Mammary epithelial cell (primary cell): ENCODE data around the gene CAP1.

Experiments
- EZH2 ChIP-seq: IDR thresholded peaks from 2 replicates; pipeline ENCODE4 v1.6.1; 2012; ENCODE audit warnings: low read length, inconsistent platforms, borderline replicate concordance
- TF ChIP-seq, protein P1 (sequence below), 2 donors: IDR thresholded peaks in 1 of 2; conservative IDR thresholded peaks in 1 of 2; 2 replicates each; pipeline ENCODE4 v1.5.1; 2011 to 2012; ENCODE audit warnings: inconsistent platforms in 2 of 2, low read length in 2 of 2, mild to moderate bottlenecking in 2 of 2, control low read depth in 1 of 2, low read depth in 1 of 2; ENCODE audit not compliant: insufficient read depth in 1 of 2; ENCODE audit errors: extremely low read depth in 1 of 2

GRCh38 chr1:40120128-40120527, 79.6 kb downstream of the CAP1 start:
- TF ChIP-seq, protein P1, sequence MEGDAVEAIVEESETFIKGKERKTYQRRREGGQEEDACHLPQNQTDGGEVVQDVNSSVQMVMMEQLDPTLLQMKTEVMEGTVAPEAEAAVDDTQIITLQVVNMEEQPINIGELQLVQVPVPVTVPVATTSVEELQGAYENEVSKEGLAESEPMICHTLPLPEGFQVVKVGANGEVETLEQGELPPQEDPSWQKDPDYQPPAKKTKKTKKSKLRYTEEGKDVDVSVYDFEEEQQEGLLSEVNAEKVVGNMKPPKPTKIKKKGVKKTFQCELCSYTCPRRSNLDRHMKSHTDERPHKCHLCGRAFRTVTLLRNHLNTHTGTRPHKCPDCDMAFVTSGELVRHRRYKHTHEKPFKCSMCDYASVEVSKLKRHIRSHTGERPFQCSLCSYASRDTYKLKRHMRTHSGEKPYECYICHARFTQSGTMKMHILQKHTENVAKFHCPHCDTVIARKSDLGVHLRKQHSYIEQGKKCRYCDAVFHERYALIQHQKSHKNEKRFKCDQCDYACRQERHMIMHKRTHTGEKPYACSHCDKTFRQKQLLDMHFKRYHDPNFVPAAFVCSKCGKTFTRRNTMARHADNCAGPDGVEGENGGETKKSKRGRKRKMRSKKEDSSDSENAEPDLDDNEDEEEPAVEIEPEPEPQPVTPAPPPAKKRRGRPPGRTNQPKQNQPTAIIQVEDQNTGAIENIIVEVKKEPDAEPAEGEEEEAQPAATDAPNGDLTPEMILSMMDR (conservative IDR thresholded peaks at IDR 0.05 in 1 of 2, IDR thresholded peaks at IDR 0.05 in 1 of 2; ENCODE audit: extremely low read depth in 1 of 2, insufficient read depth in 1 of 2, low read depth in 1 of 2, low read length in 2 of 2) = no peak
- TF ChIP-seq EZH2 = no peak
